ENCODE results near the gene ORC5. TPM values are rescaled to one million over a fixed set of nuclear protein-coding genes. Genes with fewer than 3 reads are reported as not detected.
A peak's percentile ranks its signal among the peaks of the same experiment; 100 is the strongest.

Gene ORC5
- 18.4 TPM for total RNA-seq
- polyA plus RNA-seq (ENCODE audit: insufficient read depth, low read depth, low replicate concordance): 13.2 TPM
- long read RNA-seq, donor 1, transcript ORC5-201 (14 exons, 1,958 nt): major isoform, 7 of 7 reads
- long read RNA-seq, donor 1, partial matches to known transcripts: 0 of 7 reads
- long read RNA-seq, donor 1, other reads (novel, unspliced or antisense): 0 of 7 reads
- long read RNA-seq, donor 2, transcript ORC5-201 (14 exons, 1,958 nt): major isoform, 7 of 8 reads
- long read RNA-seq, donor 2, partial matches to known transcripts: 0 of 8 reads
- long read RNA-seq, donor 2, other reads (novel, unspliced or antisense): 0 of 8 reads
- long read RNA-seq, donor 3, partial matches to known transcripts: 0 of 4 reads
- long read RNA-seq, donor 3, other reads (novel, unspliced or antisense): 0 of 4 reads
- long read RNA-seq, donor 4, transcript ORC5-201 (14 exons, 1,958 nt): major isoform, 5 of 6 reads
- long read RNA-seq, donor 4, partial matches to known transcripts: 0 of 6 reads
- long read RNA-seq, donor 4, other reads (novel, unspliced or antisense): 0 of 6 reads
- long read RNA-seq, donor 5: 0 reads
- long read RNA-seq, donor 6, transcript ORC5-201 (14 exons, 1,958 nt): major isoform, 10 of 22 reads
- long read RNA-seq, donor 6, partial matches to known transcripts: 12 of 22 reads
- long read RNA-seq, donor 6, other reads (novel, unspliced or antisense): 0 of 22 reads
- long read RNA-seq, donor 7, transcript ORC5-201 (14 exons, 1,958 nt): major isoform, 12 of 17 reads
- long read RNA-seq, donor 7, partial matches to known transcripts: 3 of 17 reads
- long read RNA-seq, donor 7, other reads (novel, unspliced or antisense): 2 of 17 reads
- long read RNA-seq, donor 8, partial matches to known transcripts: 8 of 10 reads
- long read RNA-seq, donor 8, other reads (novel, unspliced or antisense): 0 of 10 reads
- long read RNA-seq, donor 9, partial matches to known transcripts: 0 of 4 reads
- long read RNA-seq, donor 9, other reads (novel, unspliced or antisense): 0 of 4 reads
- long read RNA-seq, donor 10, partial matches to known transcripts: 0 of 4 reads
- long read RNA-seq, donor 10, other reads (novel, unspliced or antisense): 0 of 4 reads

GRCh38 chr7:104207731-104208420, at the start of gene ORC5:
TSS of gene ORC5 (minus strand) at chr7:104208013. CDS start at chr7:104207904, 109 bp downstream.
- Histone ChIP-seq H3K9ac (ENCODE audit: low read length in 3 of 3) (peak within 1 kb of the TSS; percentile 69 to 93 (median 82)), H3K4me3 (ENCODE audit: low read length in 3 of 3) (peak within 1 kb of the TSS; percentile 73 to 94 (median 87)), H3K27ac (ENCODE audit: low read depth in 2 of 2, low read length in 2 of 2) (peak within 1 kb of the TSS; percentile 32 to 76), H3K36me3 (ENCODE audit: control insufficient read depth in 2 of 3, insufficient read depth in 3 of 3, low read length in 3 of 3) (peaks cover 0 to 9% (median 2%) of the 10 kb centered on the region in 3 donors), H3K27me3 (ENCODE audit: control insufficient read depth, insufficient read depth, low read length) (no peaks in the 10 kb centered on the region), H3K4me1 (ENCODE audit: control insufficient read depth in 2 of 3, insufficient read depth in 2 of 3, low read depth in 1 of 3, low read length in 3 of 3) (peaks cover 0 to 11% (median 8%) of the 10 kb centered on the region in 3 donors), H3K9me3 (ENCODE audit: control insufficient read depth in 2 of 3, insufficient read depth in 1 of 3, low read length in 3 of 3) (no peaks in the 10 kb centered on the region)
- TF ChIP-seq CTCF (IDR thresholded peaks at IDR 0.05; ENCODE audit: borderline replicate concordance, extremely low read depth, insufficient read depth): no peak
- DNase-seq: peak; percentile 82 to 95 (median 90)
- FAIRE-seq: no peak
- intact Hi-C loops (cut with DNase I): no loop called here

GRCh38 chr7:104255616-104256015, 47.8 kb upstream of the ORC5 start:
- no peak for TF ChIP-seq CTCF (IDR thresholded peaks at IDR 0.05; ENCODE audit: borderline replicate concordance, extremely low read depth, insufficient read depth)
- intact Hi-C loops (cut with DNase I): no loop called here
- DNase-seq: no peak
- Histone ChIP-seq H3K36me3 (ENCODE audit: control insufficient read depth in 2 of 3, insufficient read depth in 3 of 3, low read length in 3 of 3) (no peaks in the 10 kb centered on the region), H3K9me3 (ENCODE audit: control insufficient read depth in 2 of 3, insufficient read depth in 1 of 3, low read length in 3 of 3) (no peaks in the 10 kb centered on the region), H3K4me3 (ENCODE audit: low read length in 3 of 3) (no peak overlapping the region), H3K27ac (ENCODE audit: low read depth in 2 of 2, low read length in 2 of 2) (no peak overlapping the region), H3K4me1 (ENCODE audit: control insufficient read depth in 2 of 3, insufficient read depth in 2 of 3, low read depth in 1 of 3, low read length in 3 of 3) (peaks cover 0 to 2% (median 0%) of the 10 kb centered on the region in 3 donors), H3K27me3 (ENCODE audit: control insufficient read depth, insufficient read depth, low read length) (no peaks in the 10 kb centered on the region), H3K9ac (ENCODE audit: low read length in 3 of 3) (no peak overlapping the region)
- FAIRE-seq: no peak

GRCh38 chr7:104255194-104255593, 47.4 kb upstream of the ORC5 start:
- DNase-seq: no peak
- intact Hi-C loops (cut with DNase I): no loop called here
- Histone ChIP-seq H3K4me3 (ENCODE audit: low read length in 3 of 3) (no peak overlapping the region), H3K27ac (ENCODE audit: low read depth in 2 of 2, low read length in 2 of 2) (no peak overlapping the region), H3K9ac (ENCODE audit: low read length in 3 of 3) (no peak overlapping the region), H3K27me3 (ENCODE audit: control insufficient read depth, insufficient read depth, low read length) (no peaks in the 10 kb centered on the region), H3K9me3 (ENCODE audit: control insufficient read depth in 2 of 3, insufficient read depth in 1 of 3, low read length in 3 of 3) (no peaks in the 10 kb centered on the region), H3K4me1 (ENCODE audit: control insufficient read depth in 2 of 3, insufficient read depth in 2 of 3, low read depth in 1 of 3, low read length in 3 of 3) (peaks cover 0 to 2% (median 0%) of the 10 kb centered on the region in 3 donors), H3K36me3 (ENCODE audit: control insufficient read depth in 2 of 3, insufficient read depth in 3 of 3, low read length in 3 of 3) (no peaks in the 10 kb centered on the region)
- no peak for TF ChIP-seq CTCF (IDR thresholded peaks at IDR 0.05; ENCODE audit: borderline replicate concordance, extremely low read depth, insufficient read depth)
- no peak for FAIRE-seq

Data from kidney (tissue), 22 donors.